Mesendoderm (in vitro differentiated cells): ENCODE measurements around the gene MTO1. TPM values are rescaled to one million over a fixed set of nuclear protein-coding genes. Genes with fewer than 3 reads are reported as not detected.
A peak's percentile ranks its signal among the peaks of the same experiment; 100 is the strongest.

Source experiments
- DNase-seq: peaks from one replicate; pipeline ENCODE4 v3.0.0; 2013
- H2AK5ac ChIP-seq: 2 replicates; pipeline ENCODE4 v1.6.1; 2013; ENCODE audit warnings: low read length, inconsistent platforms
- H2BK120ac ChIP-seq: 2 replicates; pipeline ENCODE4 v1.6.1; 2013; ENCODE audit warnings: low read depth, mild to moderate bottlenecking, low read length, moderate library complexity, mixed read lengths
- H2BK15ac ChIP-seq: replicated peaks from 2 replicates; pipeline ENCODE4 v1.6.1; 2013; ENCODE audit warnings: low read depth, mild to moderate bottlenecking, moderate library complexity
- H2BK5ac ChIP-seq: 2 replicates; pipeline ENCODE4 v1.6.1; 2013; ENCODE audit warnings: low read length, inconsistent platforms
- H3K18ac ChIP-seq: 2 replicates; pipeline ENCODE4 v1.6.1; 2013; ENCODE audit warnings: mild to moderate bottlenecking, low read length, mixed read lengths
- H3K23ac ChIP-seq: one replicate; pipeline ENCODE4 v1.6.1; 2013; ENCODE audit warnings: low read length
- H3K27ac ChIP-seq: 2 replicates; pipeline ENCODE4 v1.5.1; 2013; ENCODE audit warnings: low read depth, mild to moderate bottlenecking, inconsistent platforms, low read length, moderate library complexity
- H3K27me3 ChIP-seq: 2 replicates; pipeline ENCODE4 v1.6.1; 2013; ENCODE audit warnings: low read length, control low read depth, mild to moderate bottlenecking, inconsistent platforms; ENCODE audit not compliant: insufficient read depth, poor library complexity
- H3K36me3 ChIP-seq: 2 replicates; pipeline ENCODE4 v1.6.1; 2013; ENCODE audit warnings: low read length, inconsistent platforms; ENCODE audit not compliant: control insufficient read depth, insufficient read depth
- H3K4ac ChIP-seq: one replicate; pipeline ENCODE4 v1.6.1; 2013; ENCODE audit warnings: low read depth, mild to moderate bottlenecking, low read length, moderate library complexity
- H3K4me1 ChIP-seq: 2 replicates; pipeline ENCODE4 v1.6.1; 2013; ENCODE audit warnings: low read depth, low read length, inconsistent platforms; ENCODE audit not compliant: control insufficient read depth
- H3K4me2 ChIP-seq: 2 replicates; pipeline ENCODE4 v1.6.1; 2013; ENCODE audit warnings: low read length
- H3K4me3 ChIP-seq: 2 replicates; pipeline ENCODE4 v1.5.1; 2013; ENCODE audit warnings: mild to moderate bottlenecking, low read length
- H3K56ac ChIP-seq: one replicate; pipeline ENCODE4 v1.6.1; 2013; ENCODE audit warnings: low read length
- H3K79me1 ChIP-seq: 2 replicates; pipeline ENCODE4 v1.6.1; 2013; ENCODE audit warnings: low read length, inconsistent platforms
- H3K79me2 ChIP-seq: 2 replicates; pipeline ENCODE4 v1.6.1; 2013; ENCODE audit warnings: mild to moderate bottlenecking, low read length; ENCODE audit not compliant: control insufficient read depth, insufficient read depth
- H3K9ac ChIP-seq: 2 replicates; pipeline ENCODE4 v1.6.1; 2013; ENCODE audit warnings: low read length, inconsistent platforms
- H4K5ac ChIP-seq: one replicate; pipeline ENCODE4 v1.6.1; 2013; ENCODE audit warnings: low read length
- H4K8ac ChIP-seq: one replicate; pipeline ENCODE4 v1.6.1; 2013; ENCODE audit warnings: low read depth, mild to moderate bottlenecking, control low read depth, low read length, moderate library complexity
- WGBS: extraction: QIAGEN DNeasy Blood & Tissue Kit; methylation state at CpG from one replicate; pipeline ENCODE4 v1.1.7; 2013; ENCODE audit warnings: low lambda C conversion rate, missing lambda C conversion rate; ENCODE audit not compliant: insufficient coverage; ENCODE audit errors: extremely low coverage; 5-methylcytosine and 5-hydroxymethylcytosine counted together
- polyA plus RNA-seq, 2 experiments: library from polyadenylated mRNA; stranded (reverse); fragments of 200-250 nt; gene quantifications; one replicate each; pipeline ENCODE4 v1.2.3, GENCODE V29; 2013

Gene MTO1
- polyA plus RNA-seq (2013, experiment 1 of 2), result 18.4 TPM
- polyA plus RNA-seq (2013, experiment 2 of 2), result 17.3 TPM

- Histone ChIP-seq H3K4me1 (no peaks in the 10 kb centered on the region), H3K9ac (peak within 1 kb of the TSS; percentile 83), H2BK15ac (no peak within 1 kb of the TSS), H3K27me3 (no peaks in the 10 kb centered on the region), H2BK120ac (no peak within 1 kb of the TSS), H4K5ac (no peak within 1 kb of the TSS), H2BK5ac (peak within 1 kb of the TSS; percentile 27), H3K36me3 (no peaks in the 10 kb centered on the region), H3K79me2 (peaks cover 3% of the 10 kb centered on the region), H3K4me3 (peak within 1 kb of the TSS; percentile 90), H3K56ac (peak within 1 kb of the TSS; percentile 99), H3K27ac (peak within 1 kb of the TSS; percentile 51), H2AK5ac (no peak within 1 kb of the TSS), H3K18ac (peak within 1 kb of the TSS; percentile 43), H3K23ac (peak within 1 kb of the TSS; percentile 69), H3K79me1 (peaks cover 3% of the 10 kb centered on the region), H3K4me2 (peak within 1 kb of the TSS; percentile 64), H3K4ac (peak within 1 kb of the TSS; percentile 82), H4K8ac (peak within 1 kb of the TSS; percentile 81)
- peak; percentile 91 for DNase-seq
- WGBS, result no CpG with 5 or more reads among the region's 55 CpGs
Observed at GRCh38 chr6:73461537-73462350, at the start of gene MTO1. Gene MTO1 (plus strand): TSS chr6:73461737. CDS start chr6:73461855, 118 bp downstream.

- Histone ChIP-seq H3K23ac (no peak overlapping the region), H3K27me3 (no peaks in the 10 kb centered on the region), H3K79me1 (no peaks in the 10 kb centered on the region), H2BK5ac (no peak overlapping the region), H3K4me2 (no peak overlapping the region), H3K4ac (no peak overlapping the region), H3K56ac (no peak overlapping the region), H4K5ac (no peak overlapping the region), H3K27ac (no peak overlapping the region), H3K79me2 (no peaks in the 10 kb centered on the region), H3K4me1 (no peaks in the 10 kb centered on the region), H3K9ac (no peak overlapping the region), H2AK5ac (no peak overlapping the region), H3K36me3 (no peaks in the 10 kb centered on the region), H2BK120ac (no peak overlapping the region), H4K8ac (no peak overlapping the region), H2BK15ac (no peak overlapping the region), H3K18ac (no peak overlapping the region), H3K4me3 (no peak overlapping the region)
- WGBS, result no CpG with 5 or more reads among the region's 3 CpGs
- DNase-seq, result no peak
Observed at GRCh38 chr6:73413102-73413501, 48.4 kb upstream of the MTO1 start.

GRCh38 chr6:73418081-73418741, 43.3 kb upstream of the MTO1 start:
- no peaks in the 10 kb centered on the region for H3K79me1 ChIP-seq
- no peak overlapping the region for H3K23ac ChIP-seq
- no peak overlapping the region for H4K5ac ChIP-seq
- no peak overlapping the region for H4K8ac ChIP-seq
- H3K56ac ChIP-seq, result no peak overlapping the region
- no peak overlapping the region for H2BK15ac ChIP-seq
- H3K4me3 ChIP-seq, result no peak overlapping the region
- no peak for DNase-seq
- WGBS, result no CpG with 5 or more reads among the region's 11 CpGs
- H3K4me1 ChIP-seq, result no peaks in the 10 kb centered on the region
- no peak overlapping the region for H2BK5ac ChIP-seq
- no peak overlapping the region for H2AK5ac ChIP-seq
- no peaks in the 10 kb centered on the region for H3K27me3 ChIP-seq
- H3K27ac ChIP-seq, result no peak overlapping the region
- no peak overlapping the region for H3K4ac ChIP-seq
- no peak overlapping the region for H3K18ac ChIP-seq
- H3K4me2 ChIP-seq, result no peak overlapping the region
- no peak overlapping the region for H3K9ac ChIP-seq
- H3K36me3 ChIP-seq, result no peaks in the 10 kb centered on the region
- H2BK120ac ChIP-seq, result no peak overlapping the region
- no peaks in the 10 kb centered on the region for H3K79me2 ChIP-seq

- Histone ChIP-seq H3K4me3 (no peak overlapping the region), H2BK120ac (no peak overlapping the region), H3K4me2 (no peak overlapping the region), H3K18ac (no peak overlapping the region), H3K4ac (no peak overlapping the region), H4K8ac (no peak overlapping the region), H3K23ac (no peak overlapping the region), H2AK5ac (no peak overlapping the region), H3K79me2 (no peaks in the 10 kb centered on the region), H2BK5ac (no peak overlapping the region), H3K36me3 (no peaks in the 10 kb centered on the region), H3K27me3 (no peaks in the 10 kb centered on the region), H4K5ac (no peak overlapping the region), H3K27ac (no peak overlapping the region), H2BK15ac (no peak overlapping the region), H3K4me1 (no peaks in the 10 kb centered on the region), H3K56ac (no peak overlapping the region), H3K79me1 (no peaks in the 10 kb centered on the region), H3K9ac (no peak overlapping the region)
- no peak for DNase-seq
- no CpG with 5 or more reads among the region's 2 CpGs for WGBS
Observed at GRCh38 chr6:73421534-73421933, 40.0 kb upstream of the MTO1 start.

GRCh38 chr6:73435236-73435635, 26.3 kb upstream of the MTO1 start:
- Histone ChIP-seq H2BK15ac (no peak overlapping the region), H3K27ac (no peak overlapping the region), H2AK5ac (no peak overlapping the region), H3K4me2 (no peak overlapping the region), H3K27me3 (no peaks in the 10 kb centered on the region), H2BK5ac (no peak overlapping the region), H3K79me1 (no peaks in the 10 kb centered on the region), H3K79me2 (no peaks in the 10 kb centered on the region), H3K18ac (no peak overlapping the region), H3K9ac (no peak overlapping the region), H3K56ac (no peak overlapping the region), H3K4me3 (no peak overlapping the region), H3K4ac (no peak overlapping the region), H3K23ac (no peak overlapping the region), H2BK120ac (no peak overlapping the region), H3K36me3 (no peaks in the 10 kb centered on the region), H3K4me1 (no peaks in the 10 kb centered on the region), H4K5ac (no peak overlapping the region), H4K8ac (no peak overlapping the region)
- no peak for DNase-seq
- WGBS, result 100% methylated on average over 2 of the region's 3 CpGs
